Inflammatory macrophage treated with lipopolysaccharide for 1 hour (primary cell): ENCODE measurements around the gene HSD17B14.
"Not testable (repeated sequence)": the region's sequence is repeated elsewhere in the genome, so short reads cannot be mapped to it uniquely, and the experiment has no call there.

Experiments
- DNase-seq, 2 donors: peaks; one replicate each; pipeline ENCODE4 v3.0.0-alpha.2; 2020 to 2022

Gene HSD17B14

GRCh38 chr19:48836089-48837017 is at the start of gene HSD17B14:
Gene HSD17B14 (minus strand): TSS chr19:48836491. CDS start chr19:48836411, 80 bp downstream.
- no peak for DNase-seq

GRCh38 chr19:48883726-48884125 is 47.4 kb upstream of the HSD17B14 start:
- DNase-seq: peak in 1 of 2 donors; percentile 23

GRCh38 chr19:48881741-48882657 is 45.7 kb upstream of the HSD17B14 start:
- peak in 1 of 2 donors; percentile 49 for DNase-seq

- DNase-seq: not testable (repeated sequence)
These were observed 43.4 kb upstream of the HSD17B14 start for GRCh38 chr19:48879696-48880095.

GRCh38 chr19:48879025-48879637 is 42.8 kb upstream of the HSD17B14 start:
- no peak for DNase-seq

- peak; percentile 86 for DNase-seq
These were observed 42.1 kb upstream of the HSD17B14 start for GRCh38 chr19:48878196-48879024.

GRCh38 chr19:48877855-48878195 is 41.5 kb upstream of the HSD17B14 start:
- peak in 1 of 2 donors; percentile 45 for DNase-seq

GRCh38 chr19:48876043-48876981 is 40.0 kb upstream of the HSD17B14 start:
- DNase-seq: peak in 1 of 2 donors; percentile 21

GRCh38 chr19:48874303-48875135 is 38.2 kb upstream of the HSD17B14 start:
- peak; percentile 61 to 74 for DNase-seq

GRCh38 chr19:48873476-48874302 is 37.4 kb upstream of the HSD17B14 start:
- peak; percentile 45 to 61 for DNase-seq

- peak; percentile 87 to 89 for DNase-seq
These were observed 36.7 kb upstream of the HSD17B14 start for GRCh38 chr19:48872884-48873475.

- peak; percentile 97 to 100 for DNase-seq
These were observed 36.0 kb upstream of the HSD17B14 start, which contains the start of gene PPP1R15A for GRCh38 chr19:48872182-48872883. Gene PPP1R15A (plus strand): TSS chr19:48872421. CDS start chr19:48873234, 813 bp downstream.

- DNase-seq: not testable (repeated sequence)
These were observed 35.3 kb upstream of the HSD17B14 start for GRCh38 chr19:48871471-48872181.

GRCh38 chr19:48870048-48870447 is 33.8 kb upstream of the HSD17B14 start:
- DNase-seq: peak; percentile 50 to 55

- DNase-seq: peak in 1 of 2 donors; percentile 47
These were observed 32.0 kb upstream of the HSD17B14 start, which contains the start of gene PLEKHA4 for GRCh38 chr19:48868114-48868886. Gene PLEKHA4 (minus strand): TSS chr19:48868617. CDS start chr19:48867620, 997 bp downstream.

GRCh38 chr19:48867746-48868113 is 31.4 kb upstream of the HSD17B14 start:
- DNase-seq: no peak
